Activated T-cell treated with anti-CD3 and anti-CD28 coated beads, Interleukin-2, amount 50 U/mL, for 1 hour (primary cell): Measurements from ENCODE around the gene A1CF.
"Not testable (repeated sequence)": the region's sequence is repeated elsewhere in the genome, so short reads cannot be mapped to it uniquely, and the experiment has no call there.

Experiments
- DNase-seq: peaks from one replicate; pipeline ENCODE4 v3.0.0-alpha.2; 2020

The A1CF gene

GRCh38 chr10:50782017-50782416, 103.4 kb downstream of the A1CF start:
- DNase-seq: not testable (repeated sequence)

- DNase-seq: not testable (repeated sequence)
Measured at GRCh38 chr10:50780036-50780435, 105.4 kb downstream of the A1CF start.

DNA sequence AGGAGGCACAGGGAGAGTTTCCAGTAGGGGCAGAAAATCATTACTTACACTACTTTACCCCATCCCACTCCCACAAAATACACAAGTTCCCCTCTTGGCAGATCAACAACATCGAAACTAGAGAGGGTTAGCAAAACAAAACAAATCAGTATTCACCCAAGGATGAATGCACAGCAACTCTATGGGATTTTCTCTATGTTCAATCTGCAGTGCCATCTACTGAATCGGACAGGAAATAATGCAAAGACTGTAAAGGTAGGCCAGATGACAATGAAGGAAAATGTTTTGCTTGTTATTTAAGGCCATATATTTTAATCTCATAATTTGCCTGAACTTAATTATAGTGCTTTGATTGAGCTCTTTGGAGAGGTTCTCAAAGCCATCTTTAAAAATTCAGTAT, 110.6 kb downstream of the A1CF start:
- DNase-seq: not testable (repeated sequence)

GRCh38 chr10:50772042-50772441, 113.4 kb downstream of the A1CF start:
- DNase-seq: not testable (repeated sequence)

DNA sequence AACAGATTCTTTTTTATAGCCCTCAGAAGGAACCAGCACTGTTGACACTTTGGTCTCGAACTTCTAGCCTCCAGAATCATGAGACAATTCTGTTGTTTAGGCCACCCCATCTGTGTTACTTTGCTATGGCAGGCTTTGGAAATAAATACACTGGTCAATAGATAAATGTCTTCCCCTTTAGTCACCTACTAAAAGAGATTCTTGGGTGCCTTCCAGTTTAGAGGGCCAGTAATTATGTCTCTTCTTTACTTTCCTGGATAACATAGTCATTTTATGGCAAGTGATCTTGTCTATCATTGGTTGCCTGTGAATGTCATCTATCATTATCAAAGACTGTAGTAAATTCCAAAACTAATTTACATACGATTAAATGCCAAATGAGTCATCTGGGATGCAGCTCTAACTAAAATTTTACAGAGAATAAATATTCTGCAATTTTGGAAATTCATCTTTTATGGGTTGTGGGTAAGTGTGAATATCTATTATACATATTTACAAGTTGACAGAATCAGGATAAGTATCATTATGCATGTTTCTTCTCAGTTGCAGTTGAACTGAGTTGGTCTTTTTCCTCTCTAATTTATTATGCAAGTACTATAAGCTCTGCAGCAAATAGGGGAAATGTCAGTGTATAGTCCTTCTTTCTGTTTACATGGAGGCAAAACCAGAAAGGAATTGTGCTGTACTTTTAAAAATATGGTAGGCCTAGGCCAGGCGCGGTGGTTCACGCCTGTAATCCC, 118.5 kb downstream of the A1CF start:
- DNase-seq: not testable (repeated sequence)
